Embryonic facial prominence (tissue), 1 donor: ENCODE results near the gene GBP6.
"Not testable (repeated sequence)": the region's sequence is repeated elsewhere in the genome, so short reads cannot be mapped to it uniquely, and the experiment has no call there.

Source experiments
- DNase-seq: peaks from one replicate; pipeline ENCODE4 v3.0.0-alpha.2; 2016; ENCODE audit errors: extremely low spot score

Gene GBP6, protein sequence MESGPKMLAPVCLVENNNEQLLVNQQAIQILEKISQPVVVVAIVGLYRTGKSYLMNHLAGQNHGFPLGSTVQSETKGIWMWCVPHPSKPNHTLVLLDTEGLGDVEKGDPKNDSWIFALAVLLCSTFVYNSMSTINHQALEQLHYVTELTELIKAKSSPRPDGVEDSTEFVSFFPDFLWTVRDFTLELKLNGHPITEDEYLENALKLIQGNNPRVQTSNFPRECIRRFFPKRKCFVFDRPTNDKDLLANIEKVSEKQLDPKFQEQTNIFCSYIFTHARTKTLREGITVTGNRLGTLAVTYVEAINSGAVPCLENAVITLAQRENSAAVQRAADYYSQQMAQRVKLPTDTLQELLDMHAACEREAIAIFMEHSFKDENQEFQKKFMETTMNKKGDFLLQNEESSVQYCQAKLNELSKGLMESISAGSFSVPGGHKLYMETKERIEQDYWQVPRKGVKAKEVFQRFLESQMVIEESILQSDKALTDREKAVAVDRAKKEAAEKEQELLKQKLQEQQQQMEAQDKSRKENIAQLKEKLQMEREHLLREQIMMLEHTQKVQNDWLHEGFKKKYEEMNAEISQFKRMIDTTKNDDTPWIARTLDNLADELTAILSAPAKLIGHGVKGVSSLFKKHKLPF

DNA sequence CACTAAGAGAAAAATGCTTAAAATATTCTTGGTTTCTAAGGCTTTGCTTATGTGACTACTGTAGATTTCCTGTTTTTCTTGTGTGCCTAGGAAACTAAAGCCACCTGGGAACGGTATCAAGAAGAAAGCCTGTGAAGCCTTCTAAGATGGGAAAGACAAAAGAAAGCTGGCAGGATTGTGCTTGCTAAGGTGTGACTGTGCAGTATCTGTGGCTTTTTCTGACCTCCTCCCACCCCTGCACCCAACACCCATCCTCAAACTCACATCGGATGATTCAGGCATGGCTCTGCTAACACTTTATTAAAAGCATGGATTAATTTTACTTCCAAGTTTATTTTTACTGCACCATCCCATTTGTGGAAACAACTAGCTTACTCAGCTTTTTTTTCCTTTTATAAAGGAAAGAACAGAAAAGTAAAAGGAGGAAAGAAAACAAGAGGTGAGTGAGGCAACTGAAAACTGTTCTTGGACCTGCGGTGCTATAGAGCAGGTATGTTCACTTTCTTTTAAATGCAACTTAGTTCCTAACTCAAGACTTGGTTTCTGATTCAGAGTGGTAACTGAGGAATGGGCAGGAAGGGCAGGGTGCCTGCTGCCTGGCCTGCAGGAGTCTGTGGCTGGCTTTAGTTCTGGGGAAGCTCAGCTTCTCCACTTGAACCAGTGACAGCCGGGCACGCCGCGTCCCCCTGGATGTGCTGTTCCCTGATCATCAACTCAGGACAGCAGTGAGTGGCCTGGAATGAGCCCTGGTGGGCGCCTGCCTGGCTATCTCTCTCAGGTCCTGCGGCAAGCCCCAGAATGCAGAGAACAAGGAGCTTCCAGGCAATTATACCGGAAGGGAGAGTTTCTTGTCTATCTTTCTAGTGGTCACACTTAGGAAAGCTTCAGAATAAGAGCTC lies at the start of gene GBP6:
GBP6 (plus strand) TSS at position 422 of the 899 bp plus-strand sequence. CDS start 4,493 bp downstream, outside the sequence.
- no peak for DNase-seq

- no peak for DNase-seq
Observed at GRCh38 chr1:89322402-89322801, 41.5 kb upstream of the GBP6 start.

GRCh38 chr1:89331890-89332289 lies 32.0 kb upstream of the GBP6 start:
- no peak for DNase-seq

DNA sequence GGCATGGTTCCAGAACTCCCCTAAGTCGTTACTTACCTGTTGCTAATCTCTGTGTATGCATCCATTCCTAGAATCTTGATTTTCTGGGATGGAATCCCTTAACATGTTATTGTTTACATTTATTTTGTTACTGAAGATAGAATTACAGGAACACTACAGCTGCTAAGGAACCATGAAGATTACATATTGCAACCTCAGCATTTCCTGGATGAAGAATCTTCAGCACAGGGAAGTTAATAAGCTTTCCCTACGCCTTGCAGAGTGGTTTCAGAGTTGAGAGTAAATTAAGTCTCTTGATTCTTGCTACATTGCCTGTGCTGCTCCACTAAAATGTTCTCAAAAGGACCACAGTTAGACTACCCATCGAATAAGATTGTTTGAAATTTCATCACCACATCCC lies 31.4 kb upstream of the GBP6 start:
- DNase-seq: no peak

DNA sequence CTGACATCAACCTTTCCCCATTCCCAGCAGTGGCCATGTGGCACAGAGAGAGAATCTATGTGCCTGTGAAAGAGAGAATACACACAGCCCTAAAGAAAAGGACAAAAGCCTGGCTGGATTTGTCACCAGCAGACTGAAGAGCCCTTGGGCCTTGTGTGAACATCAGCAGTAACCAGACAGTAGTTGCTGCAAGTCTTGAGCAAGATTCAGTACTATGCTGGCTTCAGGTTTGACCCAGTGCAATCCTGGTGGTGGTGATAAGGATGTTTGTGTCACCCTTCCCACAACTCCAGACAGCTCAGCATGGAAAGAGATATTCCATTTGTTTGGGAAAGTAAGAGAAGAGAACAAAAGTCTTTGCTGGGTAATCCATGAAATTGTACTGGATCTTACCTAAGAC lies 28.4 kb upstream of the GBP6 start:
- no peak for DNase-seq

DNA sequence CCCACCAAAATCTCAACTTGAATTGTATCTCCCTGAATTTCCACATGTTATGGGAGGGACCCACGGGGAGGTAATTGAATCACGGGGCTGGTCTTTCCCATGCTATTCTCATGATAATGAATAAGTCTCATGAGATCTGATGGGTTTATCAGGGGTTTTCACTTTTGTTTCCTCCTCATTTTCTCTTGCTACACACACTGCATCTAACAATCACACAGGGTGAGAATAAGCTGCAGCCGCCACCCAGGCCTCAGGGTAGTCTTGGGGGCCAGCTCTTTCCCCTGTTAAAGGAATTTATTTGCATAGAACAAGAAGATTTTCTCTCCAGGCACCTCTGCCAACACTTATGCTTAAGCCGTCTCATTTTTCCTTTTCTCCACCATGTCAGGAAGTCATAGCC lies 26.0 kb upstream of the GBP6 start:
- DNase-seq: no peak

DNA sequence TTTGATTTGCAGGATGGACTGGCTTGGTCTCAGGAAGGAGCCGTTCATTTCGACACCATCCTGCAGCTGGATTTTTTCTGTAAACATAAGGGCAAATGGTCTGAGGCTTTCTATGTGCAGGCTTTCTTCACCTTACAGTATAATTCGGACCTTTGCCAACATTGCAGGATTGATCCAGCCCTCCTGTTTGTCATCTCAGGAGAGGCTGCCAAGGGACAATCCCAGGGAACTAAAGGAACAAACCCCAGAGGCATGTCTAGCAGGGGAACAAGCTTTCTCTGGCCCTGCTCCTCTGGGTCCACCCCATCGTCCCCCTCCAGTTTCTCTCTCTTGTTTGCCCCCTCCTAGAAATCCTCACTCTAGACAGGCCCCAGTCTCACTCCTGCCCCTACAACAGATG lies 24.8 kb upstream of the GBP6 start:
- no peak for DNase-seq

DNA sequence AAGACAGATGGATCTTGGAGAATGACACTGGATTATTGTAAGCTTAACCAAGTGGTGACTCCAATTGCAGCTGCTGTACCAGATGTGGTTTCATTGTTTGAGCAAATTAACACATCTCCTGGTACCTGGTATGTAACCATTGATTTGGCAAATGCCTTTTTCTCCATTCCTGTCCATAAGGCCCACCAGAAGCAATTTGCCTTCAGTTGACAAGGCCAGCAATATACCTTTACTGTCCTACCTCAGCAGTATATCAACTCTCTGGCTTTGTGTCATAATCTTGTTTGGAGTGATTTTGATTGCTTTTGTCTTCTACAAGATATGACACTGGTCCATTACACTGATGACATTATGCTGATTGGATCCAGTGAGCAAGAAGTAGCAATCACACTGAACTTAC lies 18.4 kb upstream of the GBP6 start:
- DNase-seq: not testable (repeated sequence)

DNA sequence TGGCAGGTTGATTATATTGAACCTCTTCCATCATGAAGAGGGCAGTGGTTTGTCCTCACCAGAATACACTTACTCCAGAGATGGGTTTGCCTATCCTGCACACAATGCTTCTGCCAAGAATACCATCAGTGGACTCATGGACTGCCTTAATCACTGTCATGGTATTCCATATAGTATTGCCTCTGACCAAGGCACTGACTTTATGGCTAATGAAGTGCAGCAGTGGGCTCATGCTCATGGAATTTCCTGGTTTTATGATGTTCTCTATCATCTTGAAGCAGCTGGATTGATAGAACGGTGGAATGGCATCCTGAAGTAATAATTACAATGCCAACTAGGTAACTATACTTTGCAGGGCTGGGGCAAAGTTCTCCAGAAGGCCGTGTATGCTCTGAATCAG lies 16.6 kb upstream of the GBP6 start:
- DNase-seq: no peak

GRCh38 chr1:89350298-89350697 lies 13.6 kb upstream of the GBP6 start:
- no peak for DNase-seq

GRCh38 chr1:89351597-89352311 lies 12.1 kb upstream of the GBP6 start:
- no peak for DNase-seq

DNA sequence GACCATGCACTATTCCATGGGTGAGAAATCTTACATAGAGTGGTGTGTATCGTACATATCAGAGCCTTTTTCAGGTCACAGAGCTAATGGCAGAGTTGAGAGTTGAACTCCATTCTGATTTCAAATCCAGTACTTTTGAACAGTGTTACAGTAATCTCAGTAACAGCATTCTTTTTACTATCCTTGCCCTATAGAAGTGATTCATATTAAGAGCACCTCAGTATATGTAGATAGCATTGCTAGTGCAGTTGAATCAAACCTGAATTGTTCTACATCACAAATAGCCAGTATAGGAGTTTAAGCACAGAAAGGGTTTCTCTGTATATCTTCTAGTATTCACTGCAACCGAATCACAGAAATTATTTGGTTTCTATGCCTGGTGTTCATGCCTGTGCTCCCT lies 11.4 kb upstream of the GBP6 start:
- DNase-seq: no peak

GRCh38 chr1:89354205-89354604 lies 9.7 kb upstream of the GBP6 start:
- no peak for DNase-seq

- no peak for DNase-seq
Observed at GRCh38 chr1:89355056-89355455, 8.8 kb upstream of the GBP6 start.

DNA sequence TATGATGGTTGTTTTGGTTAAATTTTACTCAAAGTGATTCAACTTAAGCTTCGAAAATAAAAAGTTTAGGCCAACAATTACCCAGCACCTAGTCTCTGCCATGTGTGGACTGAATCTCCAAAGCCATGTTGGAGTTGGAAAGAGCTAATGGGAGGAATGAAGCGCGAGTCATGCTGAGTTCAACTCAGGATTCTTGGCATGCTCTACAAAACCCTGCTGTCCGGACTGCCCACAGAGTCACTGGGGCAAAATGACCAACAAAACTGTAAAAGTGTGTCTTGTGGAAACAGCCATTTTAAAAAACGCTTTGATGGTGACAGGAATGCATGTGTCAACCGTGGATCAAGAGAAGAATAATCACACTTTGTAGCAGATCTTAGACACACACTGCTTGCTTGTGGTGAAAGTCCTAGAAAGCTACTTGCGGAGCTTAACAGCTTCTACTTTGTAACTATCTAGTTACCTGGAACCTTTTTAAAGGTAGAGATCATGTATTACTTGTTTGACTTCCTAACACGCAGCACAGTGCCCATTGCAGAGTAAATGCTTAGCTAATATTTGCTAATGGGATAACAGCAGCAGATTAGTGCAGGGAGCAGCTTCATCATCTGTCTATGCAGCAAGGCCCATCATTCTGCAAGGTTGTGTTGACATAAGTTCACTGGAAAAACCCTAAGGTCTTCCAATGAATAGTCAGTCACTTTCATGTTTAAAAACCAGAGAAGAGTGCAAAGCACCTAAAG lies 7.0 kb upstream of the GBP6 start:
- DNase-seq: no peak

GRCh38 chr1:89358287-89358893 lies 5.5 kb upstream of the GBP6 start:
- peak; percentile 53 for DNase-seq

DNA sequence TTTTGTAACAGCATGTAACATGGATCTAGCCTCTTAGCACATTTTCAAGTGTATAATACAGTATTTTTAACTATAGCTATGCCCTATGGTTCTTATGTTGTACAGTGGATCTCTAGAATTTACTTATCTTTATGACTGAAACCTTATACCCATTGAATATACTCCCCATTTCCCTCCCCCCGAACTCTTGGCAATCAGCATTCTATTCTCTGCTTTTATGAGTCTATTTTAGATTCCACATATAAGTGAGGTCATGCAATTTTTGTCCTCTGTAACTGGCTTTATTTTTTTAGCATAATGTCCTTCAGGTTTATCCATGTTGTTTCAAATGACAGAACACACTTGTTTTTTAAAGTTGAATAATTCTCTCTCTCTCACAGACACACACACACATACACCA lies 3.1 kb upstream of the GBP6 start:
- no peak for DNase-seq

- no peak for DNase-seq
Observed at GRCh38 chr1:89361681-89362080, 2.2 kb upstream of the GBP6 start.

DNA sequence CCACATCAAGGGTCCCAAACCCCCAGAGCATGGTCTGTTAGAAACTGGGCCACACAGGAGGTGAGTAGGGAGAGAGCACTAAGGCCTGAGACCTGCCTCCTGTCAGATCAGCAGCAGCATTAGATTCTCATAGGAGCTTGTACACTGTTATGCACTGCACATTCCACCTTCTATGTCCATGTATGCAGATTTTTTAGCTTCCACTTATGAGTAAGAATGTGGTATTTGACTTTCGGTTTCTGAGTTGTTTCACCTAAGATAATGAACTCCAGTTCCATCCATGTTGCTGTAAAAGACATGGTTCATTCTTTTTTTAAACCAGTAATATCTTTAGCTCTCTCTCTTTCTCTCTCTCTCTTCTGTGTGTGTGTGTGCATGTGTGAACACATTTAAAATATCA lies 663 bp upstream of the GBP6 start:
- no peak for DNase-seq

- DNase-seq: no peak
Observed at GRCh38 chr1:89364954-89365550, 1.2 kb downstream of the GBP6 start.
